Right lobe of liver (tissue), 4 donors: ENCODE results near the gene DNAJB5.

Experiments used
- POLR2A ChIP-seq: fragments of 450-650 bp; IDR thresholded peaks from one replicate; pipeline ENCODE4 v1.6.1; 2017; ENCODE audit warnings: antibody characterized with exemption, mild to moderate bottlenecking
- TF ChIP-seq, protein P1 (sequence below), 4 donors: fragments of 200-600 bp in 3 of 4; fragments of 450-650 bp in 1 of 4; IDR thresholded peaks; one replicate each; pipeline versions ENCODE4 v1.5.1 to v1.8.0; 2016 to 2022; ENCODE audit warnings: antibody characterized with exemption in 4 of 4, mild to moderate bottlenecking in 2 of 4
- donor health status: DM: no; HTN: no; CAD: no.
- donor health status: DM: no; HTN: no; CAD: no.
- donor health status: DM: no; HTN: yes; CAD: no.

DNA sequence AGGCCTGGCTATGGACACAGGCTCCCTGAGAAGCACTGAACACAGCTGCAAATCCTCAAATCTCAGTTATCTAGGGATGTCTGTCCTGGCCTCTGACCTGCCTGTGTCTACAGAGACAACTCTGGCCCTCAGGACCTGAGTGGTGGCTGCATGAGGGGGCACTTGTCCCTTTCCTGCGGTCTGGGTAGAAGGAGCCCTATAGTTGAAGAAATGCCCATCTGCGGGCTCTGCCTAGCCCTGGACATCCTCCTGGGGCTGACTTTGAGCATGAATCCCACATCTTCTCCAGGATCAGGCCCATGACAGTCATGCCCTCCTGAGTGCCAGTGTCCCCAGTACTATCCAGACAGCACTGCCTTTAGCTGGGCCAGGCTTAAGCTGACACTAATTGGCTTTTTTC lies 10.0 kb downstream of the DNAJB5 start:
- no peak for TF ChIP-seq POLR2A
- TF ChIP-seq, protein P1, sequence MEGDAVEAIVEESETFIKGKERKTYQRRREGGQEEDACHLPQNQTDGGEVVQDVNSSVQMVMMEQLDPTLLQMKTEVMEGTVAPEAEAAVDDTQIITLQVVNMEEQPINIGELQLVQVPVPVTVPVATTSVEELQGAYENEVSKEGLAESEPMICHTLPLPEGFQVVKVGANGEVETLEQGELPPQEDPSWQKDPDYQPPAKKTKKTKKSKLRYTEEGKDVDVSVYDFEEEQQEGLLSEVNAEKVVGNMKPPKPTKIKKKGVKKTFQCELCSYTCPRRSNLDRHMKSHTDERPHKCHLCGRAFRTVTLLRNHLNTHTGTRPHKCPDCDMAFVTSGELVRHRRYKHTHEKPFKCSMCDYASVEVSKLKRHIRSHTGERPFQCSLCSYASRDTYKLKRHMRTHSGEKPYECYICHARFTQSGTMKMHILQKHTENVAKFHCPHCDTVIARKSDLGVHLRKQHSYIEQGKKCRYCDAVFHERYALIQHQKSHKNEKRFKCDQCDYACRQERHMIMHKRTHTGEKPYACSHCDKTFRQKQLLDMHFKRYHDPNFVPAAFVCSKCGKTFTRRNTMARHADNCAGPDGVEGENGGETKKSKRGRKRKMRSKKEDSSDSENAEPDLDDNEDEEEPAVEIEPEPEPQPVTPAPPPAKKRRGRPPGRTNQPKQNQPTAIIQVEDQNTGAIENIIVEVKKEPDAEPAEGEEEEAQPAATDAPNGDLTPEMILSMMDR (IDR thresholded peaks at IDR 0.05): no peak
